Transverse colon (tissue), 4 donors: ENCODE results near the gene CGREF1. TPM values are rescaled to one million over a fixed set of nuclear protein-coding genes. Genes with fewer than 3 reads are reported as not detected.

Experiments used
- DNase-seq: peaks from one replicate; pipeline ENCODE4 v3.0.0-alpha.2; 2019
- H3K27ac ChIP-seq, 4 donors: fragments of 200-600 bp; sonication (generic); 2 replicates each; pipeline ENCODE4 v1.5.1; 2016 to 2018; ENCODE audit warnings: inconsistent platforms in 4 of 4
- H3K27me3 ChIP-seq: fragments of 200-600 bp; sonication (generic); 2 replicates; pipeline ENCODE4 v1.5.1; 2017; ENCODE audit warnings: inconsistent platforms
- H3K36me3 ChIP-seq, 4 donors: fragments of 200-600 bp; sonication (generic); 2 replicates each; pipeline ENCODE4 v1.5.1; 2017 to 2019; ENCODE audit warnings: inconsistent platforms in 4 of 4
- H3K4me1 ChIP-seq, 4 donors: fragments of 200-600 bp; sonication (generic); 2 replicates each; pipeline ENCODE4 v1.5.1; 2017 to 2020; ENCODE audit warnings: inconsistent platforms in 4 of 4
- H3K4me3 ChIP-seq, 4 donors: fragments of 200-600 bp; sonication (generic); 1 replicate in 1 of 4; 2 replicates in 3 of 4; pipeline versions ENCODE4 v1.5.1 to v1.6.1; 2017 to 2019; ENCODE audit warnings: inconsistent platforms in 4 of 4
- H3K9me3 ChIP-seq, 2 donors: fragments of 200-600 bp; sonication (generic); 2 replicates each; pipeline ENCODE4 v1.5.1; 2017 to 2019; ENCODE audit warnings: inconsistent platforms in 2 of 2
- CTCF ChIP-seq, 5 experiments: fragments of 200-600 bp in 3 of 5; fragments of 450-650 bp in 2 of 5; sonication (generic) in 3 of 5; IDR thresholded peaks; 1 replicate in 2 of 5; 2 replicates in 3 of 5; pipeline ENCODE4 v1.5.1; 2016 to 2017; ENCODE audit warnings: antibody characterized with exemption in 5 of 5, inconsistent platforms in 3 of 5, mild to moderate bottlenecking in 2 of 5, moderate library complexity in 1 of 5
- EP300 ChIP-seq: sonication (generic); formaldehyde crosslinking; IDR thresholded peaks from one replicate; pipeline ENCODE4 v1.6.1; 2017; ENCODE audit warnings: antibody characterized with exemption, low read depth
- POLR2A ChIP-seq: fragments of 450-650 bp; IDR thresholded peaks from one replicate; pipeline ENCODE4 v1.6.1; 2016; ENCODE audit warnings: antibody characterized with exemption, mild to moderate bottlenecking, moderate library complexity
- POLR2AphosphoS5 ChIP-seq, 3 donors: sonication (generic); formaldehyde crosslinking; IDR thresholded peaks; one replicate each; pipeline ENCODE4 v1.6.1; 2016; ENCODE audit warnings: antibody characterized with exemption in 3 of 3
- WGBS, 2 donors: methylation state at CpG; one replicate each; pipeline ENCODE4 v1.1.5; 2018; ENCODE audit warnings: low coverage in 1 of 2; 5-methylcytosine and 5-hydroxymethylcytosine counted together
- in situ Hi-C, 4 donors: fragments of 200-750 bp; cut with MboI; loops; one replicate each; pipeline versions ENCODE4 v1.15.0 to v1.15.1; 2017; ENCODE audit warnings: low sequenced_read_pairs in 3 of 4, low pct_ligation_motif_present in 1 of 4, low pct_unique_long_range_greater_than_20kb in 1 of 4
- intact Hi-C: fragments of 100-400 bp; cut with DNase I; formaldehyde crosslinking; loops from one replicate; pipeline ENCODE4 v1.15.1; 2023; ENCODE audit warnings: low total_unique reads
- total RNA-seq, 4 donors: library from RNA; depleted of rRNA; stranded (reverse); fragments of >200 nt; gene quantifications; one replicate each; pipeline ENCODE4 v1.1.0, GENCODE V29; 2016

Gene CGREF1
- total RNA-seq, 4 donors from 2014 or later, result 0.27 to 4.9 (median 1.1) TPM; not detected in 1

GRCh38 chr2:27079233-27080139 lies 39.4 kb downstream of the CGREF1 start:
- peak overlapping the region; percentile 35 to 60 (median 48) for H3K4me3 ChIP-seq
- in situ Hi-C loops (loop anchor here (10.0 to 25.0 kb wide), 2 partner anchors 115 to 117 kb away; partner anchors contain the start of gene MAPRE3 (in 3 of the 4)), intact Hi-C loops (no loop called here)
- TF ChIP-seq EP300, result no peak
- no peak for TF ChIP-seq POLR2A
- TF ChIP-seq POLR2AphosphoS5 (IDR thresholded peaks at IDR 0.05), result no peak
- no peak for TF ChIP-seq CTCF (IDR thresholded peaks at IDR 0.05)
- H3K27me3 ChIP-seq, result no peaks in the 10 kb centered on the region
- H3K9me3 ChIP-seq, result no peaks in the 10 kb centered on the region
- H3K27ac ChIP-seq, result peak overlapping the region; percentile 92 to 96 (median 95)
- 60% methylated on average over 13 of the region's 14 CpGs; no CpG with 5 or more reads in 1 of the 2 donors for WGBS, 2 donors
- no peaks in the 10 kb centered on the region for H3K36me3 ChIP-seq
- H3K4me1 ChIP-seq, result peaks cover 18 to 69% (median 24%) of the 10 kb centered on the region in 4 donors
- DNase-seq, result no peak

DNA sequence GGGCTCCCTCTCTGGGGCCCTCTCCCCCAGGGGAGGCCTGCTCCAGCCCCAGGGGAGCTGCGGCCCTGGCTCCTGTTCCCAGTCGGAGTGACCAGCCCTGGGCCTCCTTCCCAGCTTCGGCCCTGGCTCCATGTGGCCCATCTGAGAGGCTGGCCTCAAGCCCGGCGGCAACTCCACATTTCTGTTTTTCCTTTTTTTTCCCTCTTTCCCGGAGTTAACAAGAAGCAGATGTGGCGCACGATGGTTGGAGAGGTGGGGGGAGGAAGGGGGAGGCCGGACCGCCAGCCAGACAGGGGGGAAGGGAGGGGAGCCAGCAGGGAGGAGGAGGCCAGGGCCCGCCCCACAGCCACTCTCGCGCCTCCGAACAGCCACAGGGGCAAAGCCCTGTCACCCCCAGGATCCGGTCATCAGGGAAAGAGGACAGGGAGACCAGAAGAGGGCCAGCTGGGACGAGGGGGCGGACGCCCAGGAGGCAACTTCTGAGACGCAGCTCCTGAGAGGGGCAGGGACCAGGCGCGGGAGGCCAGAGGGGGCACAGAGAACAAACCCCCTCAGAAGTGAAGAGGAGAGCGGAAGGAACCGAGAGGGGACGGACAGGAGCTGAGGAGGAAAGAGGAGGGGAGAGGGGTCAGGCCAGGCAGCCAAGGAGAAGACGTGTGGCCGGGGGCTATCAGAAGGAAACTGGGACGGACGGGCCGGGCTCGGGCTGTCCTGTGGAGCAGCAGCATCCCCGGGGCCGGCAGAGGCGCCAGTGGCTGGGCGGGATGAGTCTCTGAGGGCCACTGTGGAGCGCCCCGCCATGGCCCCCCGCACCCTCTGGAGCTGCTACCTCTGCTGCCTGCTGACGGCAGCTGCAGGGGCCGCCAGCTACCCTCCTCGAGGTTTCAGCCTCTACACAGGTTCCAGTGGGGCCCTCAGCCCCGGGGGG lies 40.4 kb downstream of the CGREF1 start, which contains the start of gene EMILIN1:
Gene EMILIN1, plus strand, starts transcription at position 349 of the 928 bp plus-strand sequence. Its CDS starts 451 bp downstream, at position 800.
- 49 to 82% methylated on average over 6 to 38 of the region's 41 CpGs for WGBS, 2 donors
- in situ Hi-C loops (loop anchor here in 3 of 4 donors (25.0 kb wide), 1 partner anchor 116 kb away; the partner anchor contains the start of gene MAPRE3 (in 3 of the 3)), intact Hi-C loops (no loop called here)
- TF ChIP-seq CTCF (IDR thresholded peaks at IDR 0.05), result no peak
- no peak for TF ChIP-seq EP300
- TF ChIP-seq POLR2AphosphoS5 (IDR thresholded peaks at IDR 0.05), result peak; percentile 57 to 75 (median 63)
- TF ChIP-seq POLR2A, result peak; percentile 47
- H3K27me3 ChIP-seq, result no peaks in the 10 kb centered on the region
- peak; percentile 73 for DNase-seq
- H3K4me3 ChIP-seq, result peak within 1 kb of the TSS; percentile 35 to 60 (median 48)
- H3K36me3 ChIP-seq, result no peaks in the 10 kb centered on the region
- peak within 1 kb of the TSS; percentile 92 to 96 (median 95) for H3K27ac ChIP-seq
- H3K9me3 ChIP-seq, result no peaks in the 10 kb centered on the region
- peaks cover 18 to 72% (median 27%) of the 10 kb centered on the region in 4 donors for H3K4me1 ChIP-seq

DNA sequence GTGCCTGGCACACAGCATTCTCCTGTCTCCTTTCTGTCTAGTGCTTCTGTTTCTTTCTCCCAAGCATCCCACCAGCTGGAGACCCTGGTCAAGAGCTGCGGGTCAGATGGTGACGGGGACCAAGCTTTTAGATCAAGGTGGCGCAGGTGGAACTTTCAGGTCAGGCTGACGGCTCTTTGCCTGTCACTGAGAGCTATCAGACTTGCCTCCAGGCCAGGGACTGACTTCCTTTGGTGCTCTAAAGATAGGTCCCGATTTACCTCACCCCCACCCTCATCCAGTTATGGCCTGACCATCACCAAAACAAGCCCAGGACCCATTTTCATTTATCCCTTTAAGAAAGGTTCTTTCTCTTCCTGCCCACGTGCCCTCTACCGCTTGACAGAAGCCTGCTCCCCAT lies 41.7 kb downstream of the CGREF1 start:
- TF ChIP-seq POLR2AphosphoS5 (IDR thresholded peaks at IDR 0.05) (no peak), POLR2A (no peak), EP300 (no peak), CTCF (IDR thresholded peaks at IDR 0.05) (no peak)

More for the DNA sequence above, 41.7 kb downstream of the CGREF1 start:
- Histone ChIP-seq H3K27ac (peak overlapping the region; percentile 92 to 96 (median 95)), H3K36me3 (no peaks in the 10 kb centered on the region), H3K4me1 (peaks cover 17 to 72% (median 32%) of the 10 kb centered on the region in 4 donors), H3K9me3 (no peaks in the 10 kb centered on the region), H3K4me3 (no peak overlapping the region), H3K27me3 (no peaks in the 10 kb centered on the region)
- in situ Hi-C loops (loop anchor here in 3 of 4 donors (25.0 kb wide), 1 partner anchor 115 kb away; the partner anchor contains the start of gene MAPRE3 (in 3 of the 3)), intact Hi-C loops (no loop called here)
- WGBS, 2 donors, result 50 to 60% methylated on average over 2 to 7 of the region's 7 CpGs
- no peak for DNase-seq
